Activated naive CD4-positive, alpha-beta T cell (primary cell): ENCODE results near the gene NFIA.

Experiments
- DNase-seq, 4 experiments: peaks; one replicate each; lab custom pipeline; 2025; lab: John Stamatoyannopoulos, UW

NFIA gene

GRCh38 chr1:61152469-61153105 is 70.2 kb downstream of the NFIA start:
- DNase-seq, result no peak

GRCh38 chr1:61156576-61157467 is 74.5 kb downstream of the NFIA start:
- no peak for DNase-seq

- DNase-seq, result no peak
Observed at GRCh38 chr1:61157468-61157987, 75.2 kb downstream of the NFIA start.

GRCh38 chr1:61158591-61158990 is 76.2 kb downstream of the NFIA start:
- no peak for DNase-seq

- DNase-seq, result no peak
Observed at GRCh38 chr1:61160526-61160925, 78.2 kb downstream of the NFIA start.

GRCh38 chr1:61162520-61163258 is 80.3 kb downstream of the NFIA start:
- no peak for DNase-seq

- no peak for DNase-seq
Observed at GRCh38 chr1:61163355-61163754, 81.0 kb downstream of the NFIA start.

- DNase-seq, result no peak
Observed at GRCh38 chr1:61165402-61165801, 83.0 kb downstream of the NFIA start.

- DNase-seq, result no peak
Observed at GRCh38 chr1:61167309-61167708, 84.9 kb downstream of the NFIA start.

- DNase-seq, result no peak
Observed at GRCh38 chr1:61169045-61169444, 86.7 kb downstream of the NFIA start.

GRCh38 chr1:61169634-61170033 is 87.3 kb downstream of the NFIA start:
- DNase-seq, result no peak

GRCh38 chr1:61170328-61171238 is 88.2 kb downstream of the NFIA start:
- DNase-seq, result no peak

- DNase-seq, result no peak
Observed at GRCh38 chr1:61171346-61171745, 89.0 kb downstream of the NFIA start.

- DNase-seq, result no peak
Observed at GRCh38 chr1:61171974-61172373, 89.6 kb downstream of the NFIA start.

- no peak for DNase-seq
Observed at GRCh38 chr1:61173118-61173517, 90.8 kb downstream of the NFIA start.

- DNase-seq, result no peak
Observed at GRCh38 chr1:61174060-61174795, 91.9 kb downstream of the NFIA start.

- no peak for DNase-seq
Observed at GRCh38 chr1:61175976-61176375, 93.6 kb downstream of the NFIA start.

- DNase-seq, result no peak
Observed at GRCh38 chr1:61181067-61182038, 99.0 kb downstream of the NFIA start.

- no peak for DNase-seq
Observed at GRCh38 chr1:61182049-61182448, 99.7 kb downstream of the NFIA start.

GRCh38 chr1:61182480-61182879 is 100.1 kb downstream of the NFIA start:
- DNase-seq, result no peak
